GM23248 (cell line): ENCODE measurements around the gene GINS1.
"Not testable (repeated sequence)": the region's sequence is repeated elsewhere in the genome, so short reads cannot be mapped to it uniquely, and the experiment has no call there.

Experiments
- EZH2 ChIP-seq: fragments of 200-600 bp; sonication (generic); IDR thresholded peaks from 2 replicates; pipeline ENCODE4 v1.6.1; 2018; ENCODE audit warnings: antibody characterized with exemption, mild to moderate bottlenecking; ENCODE audit not compliant: insufficient read depth, poor library complexity, severe bottlenecking
- EZH2phosphoT487 ChIP-seq: fragments of 200-600 bp; sonication (generic); IDR thresholded peaks from 2 replicates; pipeline ENCODE4 v1.6.1; 2018; ENCODE audit warnings: antibody characterized with exemption, moderate library complexity, mild to moderate bottlenecking, low read depth; ENCODE audit not compliant: insufficient read depth

DNA sequence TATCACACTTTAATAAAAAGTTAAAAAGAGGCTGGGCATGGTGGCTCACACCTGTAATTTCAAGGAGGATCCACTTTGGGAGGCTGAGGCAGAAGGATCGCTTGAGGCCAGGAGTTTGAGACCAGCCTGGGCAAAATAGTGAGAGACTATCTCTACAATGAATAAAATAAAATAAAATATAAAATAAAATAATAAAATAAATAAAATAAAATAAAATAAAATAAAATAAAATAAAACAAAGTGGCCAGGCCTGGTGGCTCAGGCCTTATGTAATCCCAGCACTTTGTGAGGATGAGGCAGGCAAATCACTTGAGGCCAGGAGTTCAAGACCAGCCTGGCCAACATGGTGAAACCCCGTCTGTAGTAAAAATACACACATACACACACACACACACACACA lies 65.8 kb downstream of the GINS1 start:
- TF ChIP-seq EZH2, EZH2phosphoT487: not testable (repeated sequence)
